NOMO-1 (cell line): ENCODE measurements around the gene SGMS1.
"Not testable (repeated sequence)": the region's sequence is repeated elsewhere in the genome, so short reads cannot be mapped to it uniquely, and the experiment has no call there.

Source experiments
- DNase-seq, 2 experiments: peaks; one replicate each; lab custom pipeline; 2025; ENCODE audit not compliant: unreplicated experiment in 2 of 2; lab: John Stamatoyannopoulos, UW

SGMS1 gene

GRCh38 chr10:50355693-50356480 lies 267.9 kb downstream of the SGMS1 start:
- DNase-seq, result not testable (repeated sequence)

GRCh38 chr10:50351483-50352146 lies 272.1 kb downstream of the SGMS1 start:
- no peak for DNase-seq

DNA sequence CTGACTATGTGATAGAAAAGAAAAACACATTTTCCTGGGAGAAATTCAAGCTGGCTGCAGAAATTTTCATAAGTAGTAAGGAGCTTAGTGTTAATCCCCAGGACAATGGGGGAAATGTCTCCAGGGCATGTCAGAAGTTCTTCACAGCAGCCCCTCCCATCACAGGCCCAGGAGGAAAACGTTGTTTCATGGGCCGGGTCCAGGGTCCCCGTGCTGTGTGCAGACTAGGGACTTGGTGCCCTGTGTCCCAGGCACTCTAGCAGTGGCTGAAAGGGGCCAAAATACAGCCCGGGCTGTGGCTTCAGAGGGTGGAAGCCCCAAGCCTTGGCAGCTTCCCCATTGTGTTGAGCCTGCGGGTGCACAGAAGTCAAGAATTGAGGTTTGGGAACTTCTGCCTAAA lies 273.4 kb downstream of the SGMS1 start:
- DNase-seq, result no peak

GRCh38 chr10:50349554-50349953 lies 274.2 kb downstream of the SGMS1 start:
- no peak for DNase-seq

- no peak for DNase-seq
Measured at GRCh38 chr10:50347394-50347802, 276.4 kb downstream of the SGMS1 start.

GRCh38 chr10:50346942-50347341 lies 276.8 kb downstream of the SGMS1 start:
- DNase-seq, result no peak

DNA sequence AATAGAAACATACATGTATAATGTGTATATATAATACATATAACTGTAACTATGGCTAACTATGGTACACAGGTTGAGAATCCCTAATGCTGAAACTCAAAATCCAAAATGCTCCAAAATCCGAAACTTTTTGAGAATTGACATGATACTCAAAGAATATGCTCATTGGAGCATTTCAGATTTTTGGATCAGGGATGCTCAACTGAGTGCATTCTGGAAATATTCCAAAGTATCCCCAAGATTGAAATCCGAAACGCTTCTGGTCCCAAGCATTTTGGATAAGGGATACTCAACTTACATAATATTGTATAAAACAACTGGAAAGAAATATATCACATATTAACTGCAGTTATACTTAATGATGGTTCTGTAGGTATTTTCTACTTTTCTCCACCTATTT lies 278.2 kb downstream of the SGMS1 start:
- DNase-seq, result no peak

DNA sequence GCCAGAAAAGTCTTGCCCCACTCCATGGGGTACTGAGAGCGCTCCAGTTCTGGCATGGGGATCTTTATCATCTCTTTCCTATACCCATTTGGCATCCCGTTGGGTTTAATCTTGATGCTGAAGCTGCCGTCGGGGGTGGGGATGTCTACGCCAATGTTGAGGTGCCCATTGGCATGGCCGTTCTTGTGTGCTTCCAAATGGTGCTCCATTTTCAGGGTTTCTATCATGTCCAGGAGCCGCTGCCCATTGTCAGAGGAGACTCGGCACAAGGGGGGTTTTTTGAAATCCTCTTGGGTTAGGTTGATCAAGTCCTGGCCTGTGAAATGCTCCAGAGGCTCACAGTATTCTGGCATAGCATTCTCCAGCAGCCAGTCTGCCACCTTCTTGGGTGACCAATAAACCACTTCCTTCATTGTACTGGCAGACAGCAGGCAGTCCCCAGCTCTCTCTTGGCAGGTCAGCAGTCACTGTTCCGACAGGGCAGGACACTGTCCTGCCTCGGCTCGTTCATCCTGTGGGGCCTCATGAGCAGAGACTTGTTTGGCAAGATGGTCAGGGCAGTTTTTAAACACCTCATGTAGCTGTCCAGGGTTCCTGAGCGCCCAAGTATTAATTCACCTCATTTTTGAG lies 279.9 kb downstream of the SGMS1 start:
- no peak for DNase-seq

DNA sequence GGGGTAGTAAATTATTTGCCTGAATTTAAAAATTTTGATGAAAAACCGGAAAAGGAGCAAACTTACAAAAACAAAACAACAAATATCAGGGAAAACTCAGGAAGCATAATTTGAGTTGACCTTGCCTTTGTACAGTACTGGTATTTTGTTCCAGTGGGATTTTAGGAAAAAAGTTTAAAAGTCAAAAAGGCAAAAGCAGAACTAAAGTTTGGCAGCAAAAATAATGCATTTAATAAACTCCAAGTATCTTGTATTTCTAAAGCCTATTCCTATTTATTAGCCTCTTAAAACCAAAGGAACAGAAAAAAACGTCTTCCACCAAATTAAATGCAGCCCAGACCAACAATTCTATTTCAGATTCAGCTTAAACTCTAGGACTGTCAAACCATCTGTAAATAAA lies 281.8 kb downstream of the SGMS1 start:
- DNase-seq, result no peak

DNA sequence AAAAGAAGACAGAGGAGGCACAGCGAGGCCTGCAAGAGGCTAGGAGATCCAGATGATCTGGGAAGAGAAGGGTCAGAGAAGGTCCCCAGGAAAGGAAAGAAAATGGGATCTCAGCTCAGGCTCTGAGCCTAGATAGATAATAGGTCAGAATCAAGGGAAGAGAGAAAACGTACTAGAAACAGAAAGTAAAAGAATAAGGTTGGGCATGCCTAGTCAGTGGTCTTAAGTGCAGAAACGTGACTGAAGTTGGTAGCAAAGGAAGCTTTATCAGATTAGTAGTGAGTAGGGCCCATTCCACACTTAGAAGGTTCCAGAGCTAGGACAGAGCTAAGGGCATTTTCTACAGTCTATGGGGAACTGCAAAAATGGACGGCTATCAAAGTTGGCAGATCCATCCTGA lies 287.6 kb downstream of the SGMS1 start:
- no peak for DNase-seq

DNA sequence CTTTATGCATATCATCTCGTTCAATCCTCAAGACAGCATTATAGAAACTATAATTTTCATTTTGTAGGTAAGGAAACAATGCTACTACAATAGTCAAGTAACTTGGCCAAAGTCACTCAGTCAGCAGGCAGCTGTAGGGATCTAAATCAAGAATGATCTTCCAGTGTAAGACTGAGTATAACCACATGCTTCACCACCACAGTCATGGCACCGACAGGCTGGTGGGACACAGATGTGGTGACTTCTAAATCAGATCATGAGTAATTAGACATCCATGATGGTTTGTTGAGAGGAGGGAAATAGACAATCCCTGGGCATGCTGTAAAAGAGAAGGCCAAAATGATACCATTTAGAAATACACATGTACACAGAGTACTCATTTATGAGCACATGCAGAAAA lies 288.4 kb downstream of the SGMS1 start:
- DNase-seq, result no peak

- no peak for DNase-seq
Measured at GRCh38 chr10:50334273-50334672, 289.5 kb downstream of the SGMS1 start.

GRCh38 chr10:50333872-50334271 lies 289.9 kb downstream of the SGMS1 start:
- DNase-seq, result no peak

DNA sequence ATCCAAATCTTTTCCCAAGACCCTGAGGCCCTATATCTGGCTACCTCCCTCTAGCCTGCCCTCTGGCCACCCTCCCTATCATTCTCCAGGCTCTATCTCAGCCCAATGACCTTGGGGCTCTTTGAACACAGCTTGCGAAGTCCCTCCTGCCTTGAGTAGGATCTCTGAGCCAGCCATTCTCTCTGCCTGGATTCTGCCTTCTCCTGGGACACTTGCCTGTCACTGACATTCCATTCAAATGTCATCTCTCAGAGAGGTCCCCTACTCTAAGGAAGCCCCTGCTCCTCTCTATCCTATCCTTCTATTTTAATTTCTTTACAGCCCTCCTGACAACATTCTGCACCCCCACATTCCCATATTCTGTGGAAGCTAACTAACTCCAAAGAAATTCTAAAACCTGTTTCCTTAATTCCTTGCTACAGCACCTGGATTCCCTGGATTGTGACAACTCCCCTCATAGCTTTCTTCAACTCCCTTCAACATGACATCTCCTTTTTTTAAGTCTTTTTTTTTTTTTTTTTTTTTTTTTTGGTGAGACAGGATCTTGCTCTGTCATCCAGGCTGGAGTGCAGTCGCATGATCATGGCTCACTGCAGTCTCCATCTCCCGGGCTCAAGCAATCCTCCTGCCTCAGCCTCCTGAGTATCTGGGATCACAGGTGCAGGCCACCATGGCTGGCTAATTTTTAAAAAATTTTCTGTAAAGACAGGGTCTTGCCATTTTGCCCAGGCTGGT lies 291.5 kb downstream of the SGMS1 start:
- no peak for DNase-seq

GRCh38 chr10:50331486-50331885 lies 292.3 kb downstream of the SGMS1 start:
- no peak for DNase-seq

DNA sequence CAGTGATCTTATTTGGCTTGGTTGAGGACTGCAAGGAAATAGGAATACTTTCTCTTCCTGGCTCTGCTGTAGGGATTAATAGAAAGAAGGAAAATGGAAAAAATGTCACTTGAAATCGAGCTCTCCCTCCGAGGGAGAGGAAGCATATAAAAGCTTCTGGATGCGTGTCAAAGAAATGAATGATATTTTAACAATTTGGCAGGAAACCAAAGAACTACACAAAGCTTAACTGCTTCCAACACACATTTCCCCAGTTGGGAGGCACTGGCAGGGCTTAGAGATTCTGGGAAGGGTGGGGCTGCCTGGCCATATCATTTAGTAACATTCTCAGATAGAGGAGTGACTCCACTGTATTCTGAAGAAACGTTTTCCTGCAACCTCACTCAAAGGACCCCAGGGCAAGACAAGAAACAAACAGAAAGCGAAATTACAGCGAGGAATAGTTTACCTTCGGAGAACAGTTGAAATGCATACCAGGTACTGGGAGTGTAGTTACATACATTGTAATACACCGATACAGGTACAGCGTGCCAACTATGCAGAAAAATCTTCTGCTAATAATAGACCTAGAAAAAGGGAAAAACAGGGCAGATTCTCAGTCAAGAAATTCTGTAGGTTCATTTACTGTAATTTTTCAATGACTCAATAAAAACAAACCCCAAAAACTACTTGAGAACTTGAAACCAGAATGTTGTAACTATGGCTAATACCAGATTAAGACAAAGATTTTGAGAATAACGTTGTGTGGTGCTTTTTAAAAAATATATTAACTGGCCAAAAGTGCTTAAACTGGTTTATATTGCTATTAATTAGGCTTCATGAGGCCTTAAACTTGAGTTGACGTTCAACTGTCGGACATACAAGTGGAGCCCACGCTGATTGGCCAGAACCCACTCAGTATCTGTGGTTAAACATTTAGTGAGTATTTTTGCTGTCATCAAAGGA lies 296.7 kb downstream of the SGMS1 start:
- no peak for DNase-seq

- DNase-seq, result no peak
Measured at GRCh38 chr10:50326172-50326555, 297.6 kb downstream of the SGMS1 start.

GRCh38 chr10:50325449-50326171 lies 298.1 kb downstream of the SGMS1 start:
- DNase-seq, result peak; percentile 78 to 92

DNA sequence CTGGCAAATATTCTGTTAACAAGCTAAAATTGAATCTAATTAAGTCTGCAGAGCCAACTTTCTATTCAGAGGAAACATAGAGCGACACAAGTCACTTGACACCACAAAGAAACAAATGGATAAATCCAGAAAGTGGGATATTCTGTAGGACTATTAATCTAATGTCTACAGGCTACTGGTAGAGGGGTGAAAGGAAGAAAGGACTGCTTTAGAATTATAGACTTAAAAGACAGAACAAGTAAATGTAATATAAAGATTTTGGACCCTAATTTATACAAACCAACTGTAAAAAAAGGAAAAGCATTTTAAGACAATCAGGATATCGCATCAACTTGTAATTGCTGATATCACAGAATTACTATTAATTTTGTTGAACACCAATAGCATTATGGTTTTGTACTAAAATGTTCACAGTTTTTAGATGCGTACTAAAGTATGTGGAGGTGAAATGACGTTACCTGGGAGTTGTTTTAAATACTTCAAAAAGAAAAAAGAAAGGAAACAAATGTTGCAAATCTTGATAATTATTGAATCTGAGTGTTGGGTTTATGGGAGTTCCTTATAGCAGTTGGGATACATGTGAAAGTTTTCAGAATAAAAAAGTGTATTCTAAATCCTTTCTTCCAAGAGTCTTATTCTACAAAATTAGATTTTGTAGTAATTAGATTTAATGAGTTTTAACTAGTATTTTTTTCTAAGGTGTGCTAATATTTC lies 298.9 kb downstream of the SGMS1 start:
- no peak for DNase-seq
